K562 (cell line): Measurements from ENCODE around the gene HIVEP1.

Source experiments
- CBFA2T2 ChIP-seq: fragments of 450-650 bp; conservative IDR thresholded peaks from 2 replicates; pipeline ENCODE4 v1.6.1; 2017; ENCODE audit warnings: mild to moderate bottlenecking
- CC2D1A ChIP-seq: fragments of 450-650 bp; IDR thresholded peaks from 2 replicates; pipeline ENCODE4 v1.6.1; 2017; ENCODE audit warnings: mild to moderate bottlenecking
- ETV5 ChIP-seq: sonication (generic); formaldehyde crosslinking; IDR thresholded peaks from 2 replicates; pipeline ENCODE4 v1.4.0; 2020; ENCODE audit warnings: low read depth, mild to moderate bottlenecking, missing genetic modification reagents
- MAFG ChIP-seq: fragments of 450-650 bp; conservative IDR thresholded peaks from 2 replicates; pipeline ENCODE4 v1.6.1; 2016; ENCODE audit warnings: missing genetic modification characterization, missing compliant biosample characterization
- POLR2AphosphoS2 ChIP-seq: IDR thresholded peaks from 2 replicates; pipeline ENCODE4 v1.6.1; 2012; ENCODE audit warnings: low read length, improper control_type of control experiment
- POLR2AphosphoS5 ChIP-seq: IDR thresholded peaks from 2 replicates; pipeline ENCODE4 v1.6.1; 2011; ENCODE audit warnings: mild to moderate bottlenecking, low read depth, low read length, moderate library complexity; ENCODE audit not compliant: control insufficient read depth, insufficient read depth
- SIX5 ChIP-seq, 2 experiments: IDR thresholded peaks; 2 replicates each; pipeline ENCODE4 v1.6.1; 2011; ENCODE audit warnings: low read length in 2 of 2, borderline replicate concordance in 1 of 2, low read depth in 1 of 2, mild to moderate bottlenecking in 1 of 2, moderate library complexity in 1 of 2; ENCODE audit not compliant: insufficient read depth in 1 of 2
- XRCC5 ChIP-seq: fragments of 200-400 bp; formaldehyde crosslinking; IDR thresholded peaks from 2 replicates; pipeline ENCODE4 v1.6.1; 2017; ENCODE audit warnings: low read depth, mild to moderate bottlenecking, low read length
- ZNF274 ChIP-seq: IDR thresholded peaks from 2 replicates; pipeline ENCODE4 v1.6.1; 2011; ENCODE audit warnings: low read depth, mild to moderate bottlenecking, low read length, moderate library complexity, borderline replicate concordance
- ZNF696 ChIP-seq: fragments of 250-450 bp; sonication (Bioruptor Pico); conservative IDR thresholded peaks from 2 replicates; pipeline ENCODE4 v1.4.0; 2020; ENCODE audit warnings: mild to moderate bottlenecking, moderate library complexity
- TF ChIP-seq, protein P1 (sequence below), 3 experiments: IDR thresholded peaks in 2 of 3; conservative IDR thresholded peaks in 1 of 3; 2 replicates each; pipeline ENCODE4 v1.5.1; 2011 to 2012; ENCODE audit warnings: low read length in 3 of 3, mild to moderate bottlenecking in 3 of 3, control low read depth in 2 of 3, improper control_type of control experiment in 1 of 3, inconsistent platforms in 1 of 3, low read depth in 1 of 3, mixed read lengths in 1 of 3, moderate library complexity in 1 of 3; ENCODE audit not compliant: insufficient read depth in 2 of 3
- TF ChIP-seq, protein P2 (sequence below): fragments of 250-450 bp; sonication (Bioruptor Pico); IDR thresholded peaks from 2 replicates; pipeline ENCODE4 v1.5.0; 2021; ENCODE audit warnings: mild to moderate bottlenecking, borderline replicate concordance

- TF ChIP-seq, protein P1, sequence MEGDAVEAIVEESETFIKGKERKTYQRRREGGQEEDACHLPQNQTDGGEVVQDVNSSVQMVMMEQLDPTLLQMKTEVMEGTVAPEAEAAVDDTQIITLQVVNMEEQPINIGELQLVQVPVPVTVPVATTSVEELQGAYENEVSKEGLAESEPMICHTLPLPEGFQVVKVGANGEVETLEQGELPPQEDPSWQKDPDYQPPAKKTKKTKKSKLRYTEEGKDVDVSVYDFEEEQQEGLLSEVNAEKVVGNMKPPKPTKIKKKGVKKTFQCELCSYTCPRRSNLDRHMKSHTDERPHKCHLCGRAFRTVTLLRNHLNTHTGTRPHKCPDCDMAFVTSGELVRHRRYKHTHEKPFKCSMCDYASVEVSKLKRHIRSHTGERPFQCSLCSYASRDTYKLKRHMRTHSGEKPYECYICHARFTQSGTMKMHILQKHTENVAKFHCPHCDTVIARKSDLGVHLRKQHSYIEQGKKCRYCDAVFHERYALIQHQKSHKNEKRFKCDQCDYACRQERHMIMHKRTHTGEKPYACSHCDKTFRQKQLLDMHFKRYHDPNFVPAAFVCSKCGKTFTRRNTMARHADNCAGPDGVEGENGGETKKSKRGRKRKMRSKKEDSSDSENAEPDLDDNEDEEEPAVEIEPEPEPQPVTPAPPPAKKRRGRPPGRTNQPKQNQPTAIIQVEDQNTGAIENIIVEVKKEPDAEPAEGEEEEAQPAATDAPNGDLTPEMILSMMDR (IDR thresholded peaks at IDR 0.05 in 2 of 3, conservative IDR thresholded peaks at IDR 0.05 in 1 of 3; ENCODE audit: insufficient read depth in 2 of 3, low read depth in 1 of 3, low read length in 3 of 3): no peak
- TF ChIP-seq POLR2AphosphoS2 (no peak), CC2D1A (no peak), POLR2AphosphoS5 (no peak), ETV5 (CRISPR knock-in tag) (no peak), CBFA2T2 (no peak), XRCC5 (no peak), ZNF274 (no peak), SIX5 (IDR thresholded peaks at IDR 0.05; ENCODE audit: borderline replicate concordance in 1 of 2, insufficient read depth in 1 of 2, low read depth in 1 of 2, low read length in 2 of 2) (no peak), MAFG (tag) (no peak), ZNF696 (no peak)
- TF ChIP-seq, protein P2, sequence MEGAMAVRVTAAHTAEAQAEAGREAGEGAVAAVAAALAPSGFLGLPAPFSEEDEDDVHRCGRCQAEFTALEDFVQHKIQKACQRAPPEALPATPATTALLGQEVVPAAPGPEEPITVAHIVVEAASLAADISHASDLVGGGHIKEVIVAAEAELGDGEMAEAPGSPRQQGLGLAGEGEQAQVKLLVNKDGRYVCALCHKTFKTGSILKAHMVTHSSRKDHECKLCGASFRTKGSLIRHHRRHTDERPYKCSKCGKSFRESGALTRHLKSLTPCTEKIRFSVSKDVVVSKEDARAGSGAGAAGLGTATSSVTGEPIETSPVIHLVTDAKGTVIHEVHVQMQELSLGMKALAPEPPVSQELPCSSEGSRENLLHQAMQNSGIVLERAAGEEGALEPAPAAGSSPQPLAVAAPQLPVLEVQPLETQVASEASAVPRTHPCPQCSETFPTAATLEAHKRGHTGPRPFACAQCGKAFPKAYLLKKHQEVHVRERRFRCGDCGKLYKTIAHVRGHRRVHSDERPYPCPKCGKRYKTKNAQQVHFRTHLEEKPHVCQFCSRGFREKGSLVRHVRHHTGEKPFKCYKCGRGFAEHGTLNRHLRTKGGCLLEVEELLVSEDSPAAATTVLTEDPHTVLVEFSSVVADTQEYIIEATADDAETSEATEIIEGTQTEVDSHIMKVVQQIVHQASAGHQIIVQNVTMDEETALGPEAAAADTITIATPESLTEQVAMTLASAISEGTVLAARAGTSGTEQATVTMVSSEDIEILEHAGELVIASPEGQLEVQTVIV (CRISPR knock-in tag): no peak
Measured at GRCh38 chr6:12090714-12091113, 78.6 kb downstream of the HIVEP1 start.
